Neuronal stem cell (in vitro differentiated cells): Measurements from ENCODE around the gene HERPUD2.

Experiments used
- DNase-seq: peaks from one replicate; pipeline ENCODE4 v3.0.0-alpha.2; 2013; ENCODE audit warnings: low spot score
- H2AFZ ChIP-seq: one replicate; pipeline ENCODE4 v1.6.1; 2013; ENCODE audit warnings: mild to moderate bottlenecking, low read length, inconsistent platforms
- H2AK5ac ChIP-seq: 2 replicates; pipeline ENCODE4 v1.6.1; 2013; ENCODE audit warnings: low read depth, mild to moderate bottlenecking, inconsistent platforms, low read length, moderate library complexity, mixed read lengths
- H2BK120ac ChIP-seq: 2 replicates; pipeline ENCODE4 v1.6.1; 2013; ENCODE audit warnings: low read depth, mild to moderate bottlenecking, inconsistent platforms, low read length, moderate library complexity, mixed read lengths
- H2BK12ac ChIP-seq: one replicate; pipeline ENCODE4 v1.6.1; 2013; ENCODE audit warnings: low read length, inconsistent platforms
- H2BK15ac ChIP-seq: 2 replicates; pipeline ENCODE4 v1.6.1; 2013; ENCODE audit warnings: mild to moderate bottlenecking, low read length, inconsistent platforms, mixed read lengths
- H2BK5ac ChIP-seq: one replicate; pipeline ENCODE4 v1.6.1; 2013; ENCODE audit warnings: inconsistent platforms, mild to moderate bottlenecking, low read length, moderate library complexity
- H3K14ac ChIP-seq: one replicate; pipeline ENCODE4 v1.6.1; 2013; ENCODE audit warnings: low read length, inconsistent platforms
- H3K18ac ChIP-seq: 2 replicates; pipeline ENCODE4 v1.6.1; 2013; ENCODE audit warnings: low read length, inconsistent platforms
- H3K23ac ChIP-seq: 2 replicates; pipeline ENCODE4 v1.6.1; 2013; ENCODE audit warnings: low read depth, mild to moderate bottlenecking, mixed read lengths, low read length, inconsistent platforms; ENCODE audit not compliant: poor library complexity
- H3K27ac ChIP-seq: replicated peaks from 3 replicates; pipeline ENCODE4 v1.5.1; 2013; ENCODE audit warnings: low read length, inconsistent platforms
- H3K27me3 ChIP-seq, 3 experiments: 2 replicates each; pipeline ENCODE4 v1.6.1; 2013; ENCODE audit warnings: low read length in 3 of 3, mild to moderate bottlenecking in 2 of 3, inconsistent platforms in 1 of 3, low read depth in 1 of 3, mixed read lengths in 1 of 3, moderate library complexity in 1 of 3; ENCODE audit not compliant: control insufficient read depth in 3 of 3, insufficient read depth in 3 of 3
- H3K36me3 ChIP-seq, 2 donors: replicated peaks in 1 of 2; 2 replicates each; pipeline ENCODE4 v1.6.1; 2013; ENCODE audit warnings: low read length in 2 of 2; ENCODE audit not compliant: control insufficient read depth in 2 of 2, insufficient read depth in 2 of 2
- H3K4ac ChIP-seq: 2 replicates; pipeline ENCODE4 v1.6.1; 2013; ENCODE audit warnings: inconsistent platforms, mild to moderate bottlenecking, low read length, moderate library complexity
- H3K4me1 ChIP-seq, 2 donors: 1 replicate in 1 of 2; 2 replicates in 1 of 2; pipeline ENCODE4 v1.6.1; 2013; ENCODE audit warnings: low read length in 2 of 2, low read depth in 1 of 2; ENCODE audit not compliant: control insufficient read depth in 2 of 2, insufficient read depth in 1 of 2
- H3K4me2 ChIP-seq: one replicate; pipeline ENCODE4 v1.6.1; 2013; ENCODE audit warnings: mild to moderate bottlenecking, low read length, inconsistent platforms; ENCODE audit not compliant: insufficient read depth, poor library complexity, severe bottlenecking
- H3K4me3 ChIP-seq, 2 donors: 2 replicates each; pipeline ENCODE4 v1.5.1; 2013; ENCODE audit warnings: low read length in 2 of 2, mild to moderate bottlenecking in 2 of 2, inconsistent platforms in 1 of 2, moderate library complexity in 1 of 2
- H3K79me1 ChIP-seq: one replicate; pipeline ENCODE4 v1.6.1; 2013; ENCODE audit warnings: low read depth, mild to moderate bottlenecking, inconsistent platforms, low read length, moderate library complexity
- H3K9ac ChIP-seq: one replicate; pipeline ENCODE4 v1.6.1; 2013; ENCODE audit warnings: mild to moderate bottlenecking, low read depth, low read length, inconsistent platforms; ENCODE audit not compliant: poor library complexity
- H3K9me3 ChIP-seq, 2 donors: replicated peaks in 1 of 2; 2 replicates each; pipeline versions ENCODE3 to v1.6.1; 2013; ENCODE audit warnings: low read length in 2 of 2, mild to moderate bottlenecking in 2 of 2, inconsistent platforms in 1 of 2, low read depth in 1 of 2, mixed read lengths in 1 of 2, moderate library complexity in 1 of 2; ENCODE audit not compliant: control insufficient read depth in 2 of 2, insufficient read depth in 1 of 2
- H4K8ac ChIP-seq: one replicate; pipeline ENCODE4 v1.6.1; 2013; ENCODE audit warnings: low read depth, mild to moderate bottlenecking, inconsistent platforms, low read length, moderate library complexity
- H4K91ac ChIP-seq: one replicate; pipeline ENCODE4 v1.6.1; 2013; ENCODE audit warnings: low read length, low read depth, mild to moderate bottlenecking, inconsistent platforms; ENCODE audit not compliant: poor library complexity
- WGBS, 2 donors: extraction: QIAGEN DNeasy Blood & Tissue Kit; methylation state at CpG; one replicate each; pipeline ENCODE4 v1.1.7; 2013; ENCODE audit warnings: missing lambda C conversion rate in 2 of 2, mixed read lengths in 1 of 2; ENCODE audit not compliant: insufficient read length in 2 of 2, insufficient replicate concordance in 1 of 2; ENCODE audit errors: extremely low coverage in 2 of 2; 5-methylcytosine and 5-hydroxymethylcytosine counted together

HERPUD2 gene

DNA sequence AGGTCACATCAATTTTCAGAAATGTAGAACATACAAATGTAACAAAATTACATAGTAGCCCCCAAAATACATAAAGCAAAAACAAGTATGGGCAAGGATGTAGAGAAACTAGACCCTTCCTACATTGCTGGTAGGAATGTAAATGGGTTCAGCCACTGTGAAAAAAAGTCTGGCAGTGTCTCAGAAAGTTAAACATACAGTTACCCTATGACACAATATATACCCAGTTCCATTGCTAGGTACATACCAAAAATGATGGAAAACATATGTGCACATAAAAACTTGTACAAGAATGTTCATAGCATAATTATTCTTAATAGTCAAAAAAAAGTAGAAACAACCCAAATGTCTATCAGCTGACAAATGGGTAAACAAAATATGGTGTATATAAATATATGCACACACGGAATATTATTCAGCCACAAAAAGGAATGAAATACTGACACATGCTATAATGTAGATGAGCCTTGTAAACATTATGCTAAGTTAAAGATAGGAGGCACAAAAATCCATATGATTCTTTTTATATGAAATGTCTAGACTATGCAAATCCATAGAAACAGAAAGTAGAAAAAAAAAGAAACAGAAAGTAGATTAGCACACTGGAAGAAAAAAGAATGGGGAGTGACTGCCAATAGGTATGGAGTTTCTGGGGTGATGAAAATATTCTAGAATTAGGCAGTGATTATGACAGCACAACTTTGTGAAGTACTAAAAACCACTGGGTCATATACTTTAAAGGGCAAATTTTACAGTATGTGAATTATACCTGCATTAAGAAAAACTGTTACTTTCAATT, 13.5 kb downstream of the HERPUD2 start:
- no peak overlapping the region for H3K4me2 ChIP-seq
- H3K23ac ChIP-seq, result no peak overlapping the region
- peaks cover 0 to 2% of the 10 kb centered on the region in 2 donors for H3K4me1 ChIP-seq
- no peak overlapping the region for H2BK120ac ChIP-seq
- no peaks in the 10 kb centered on the region for H3K79me1 ChIP-seq
- no peak overlapping the region for H3K4ac ChIP-seq
- H4K91ac ChIP-seq, result no peak overlapping the region
- DNase-seq, result no peak
- H3K36me3 ChIP-seq, result peaks cover 2 to 14% of the 10 kb centered on the region in 2 donors
- H3K14ac ChIP-seq, result no peak overlapping the region
- no peak overlapping the region for H3K9ac ChIP-seq
- H3K27ac ChIP-seq, result no peak overlapping the region
- H3K4me3 ChIP-seq, result no peak overlapping the region
- H2AK5ac ChIP-seq, result no peak overlapping the region
- no peak overlapping the region for H3K18ac ChIP-seq
- no peak overlapping the region for H2AFZ ChIP-seq
- no peak overlapping the region for H2BK12ac ChIP-seq
- H3K27me3 ChIP-seq, result no peaks in the 10 kb centered on the region
- H2BK15ac ChIP-seq, result no peak overlapping the region
- no peak overlapping the region for H2BK5ac ChIP-seq
- H3K9me3 ChIP-seq, result peaks cover 0 to 4% of the 10 kb centered on the region in 2 donors
- H4K8ac ChIP-seq, result no peak overlapping the region
- no CpG with 5 or more reads among the region's 1 CpG for WGBS, 2 donors

DNA sequence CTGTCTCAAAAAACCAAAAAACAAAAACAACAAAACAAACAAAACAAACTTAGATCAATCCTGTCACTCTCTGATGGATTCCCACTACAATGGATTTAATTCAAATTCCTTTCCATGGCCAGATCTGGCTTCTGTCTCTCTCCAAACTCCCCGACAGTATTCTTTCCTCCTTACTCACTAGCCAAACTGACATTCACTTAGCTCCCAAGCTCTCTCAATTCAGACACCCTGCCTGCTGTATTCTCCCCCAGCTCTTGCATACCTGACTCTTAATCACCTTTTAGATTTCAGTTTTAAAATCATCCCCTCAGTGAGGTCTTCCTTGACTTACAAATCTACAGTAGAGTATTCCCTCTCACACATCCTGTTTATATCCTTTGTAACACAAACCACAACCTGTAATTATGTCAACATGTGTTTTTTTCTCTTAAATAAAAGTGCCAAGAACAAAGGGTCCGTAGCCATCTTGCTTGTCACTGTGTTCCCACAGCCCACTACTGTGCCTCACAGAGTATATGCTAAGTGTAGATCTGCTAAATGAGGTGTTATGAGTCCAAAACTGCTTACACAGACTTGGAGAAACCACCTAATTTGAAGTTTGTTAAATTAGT, 14.4 kb downstream of the HERPUD2 start:
- Histone ChIP-seq H3K14ac (no peak overlapping the region), H3K27ac (no peak overlapping the region), H3K4me3 (no peak overlapping the region), H3K4ac (no peak overlapping the region), H3K27me3 (no peaks in the 10 kb centered on the region), H2AK5ac (no peak overlapping the region), H3K18ac (no peak overlapping the region), H2BK120ac (no peak overlapping the region), H3K4me1 (peaks cover 0 to 2% of the 10 kb centered on the region in 2 donors), H3K36me3 (peaks cover 2 to 11% of the 10 kb centered on the region in 2 donors), H3K4me2 (no peak overlapping the region), H3K23ac (no peak overlapping the region), H3K79me1 (no peaks in the 10 kb centered on the region), H3K9ac (no peak overlapping the region), H2AFZ (no peak overlapping the region), H2BK5ac (no peak overlapping the region), H4K91ac (no peak overlapping the region), H2BK15ac (no peak overlapping the region), H3K9me3 (peaks cover 0 to 4% of the 10 kb centered on the region in 2 donors), H4K8ac (no peak overlapping the region), H2BK12ac (no peak overlapping the region)
- no peak for DNase-seq
- WGBS, 2 donors, result no CpG with 5 or more reads among the region's 2 CpGs

DNA sequence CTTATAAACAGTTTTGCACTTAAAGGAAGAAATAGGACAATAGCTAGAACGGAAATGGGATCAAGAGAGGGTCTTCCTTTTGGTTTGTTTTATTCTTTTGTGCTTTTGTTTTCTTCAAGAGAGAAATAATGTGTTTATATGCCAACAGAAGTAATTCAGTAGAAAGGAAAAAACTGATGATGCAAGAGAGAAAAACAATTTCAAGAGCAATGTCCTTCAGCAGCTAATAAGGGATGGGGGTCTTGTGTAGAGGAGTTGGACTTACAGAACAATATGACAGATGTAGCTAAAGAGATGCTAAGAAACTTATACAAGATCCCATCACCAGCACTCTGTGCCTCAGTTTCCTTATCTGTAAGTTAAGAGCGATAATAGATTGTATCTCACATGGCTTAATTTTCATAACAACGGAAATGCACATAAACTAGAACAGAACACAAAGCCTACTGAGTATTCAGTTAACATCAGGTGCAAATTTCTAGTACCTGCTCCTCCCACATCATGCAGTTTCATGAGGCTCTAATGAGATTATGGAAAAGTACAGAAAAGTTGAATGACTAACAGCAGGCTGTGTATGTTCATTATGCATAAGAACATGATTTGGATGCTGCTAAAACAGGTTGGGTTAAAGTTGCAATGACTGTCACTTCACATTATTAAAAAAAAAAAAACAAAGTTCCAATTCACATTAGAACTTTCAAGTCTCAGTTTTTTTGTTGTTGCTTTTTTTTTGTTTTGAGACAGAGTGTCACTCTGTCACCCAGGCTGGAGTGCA, 17.2 kb downstream of the HERPUD2 start:
- Histone ChIP-seq H3K18ac (no peak overlapping the region), H4K91ac (no peak overlapping the region), H2AK5ac (no peak overlapping the region), H2BK120ac (no peak overlapping the region), H3K9ac (no peak overlapping the region), H3K4me3 (no peak overlapping the region), H4K8ac (no peak overlapping the region), H3K9me3 (peaks cover 0 to under 1% of the 10 kb centered on the region in 2 donors), H3K14ac (no peak overlapping the region), H3K4me1 (peaks cover 0 to 2% of the 10 kb centered on the region in 2 donors), H2BK5ac (no peak overlapping the region), H2BK12ac (no peak overlapping the region), H2AFZ (no peak overlapping the region), H3K27ac (no peak overlapping the region), H3K4ac (no peak overlapping the region), H3K27me3 (no peaks in the 10 kb centered on the region), H3K79me1 (no peaks in the 10 kb centered on the region), H3K36me3 (peaks cover 0 to 7% of the 10 kb centered on the region in 2 donors), H3K23ac (no peak overlapping the region), H3K4me2 (no peak overlapping the region), H2BK15ac (no peak overlapping the region)
- no peak for DNase-seq
- WGBS, 2 donors, result no CpG with 5 or more reads among the region's 3 CpGs

DNA sequence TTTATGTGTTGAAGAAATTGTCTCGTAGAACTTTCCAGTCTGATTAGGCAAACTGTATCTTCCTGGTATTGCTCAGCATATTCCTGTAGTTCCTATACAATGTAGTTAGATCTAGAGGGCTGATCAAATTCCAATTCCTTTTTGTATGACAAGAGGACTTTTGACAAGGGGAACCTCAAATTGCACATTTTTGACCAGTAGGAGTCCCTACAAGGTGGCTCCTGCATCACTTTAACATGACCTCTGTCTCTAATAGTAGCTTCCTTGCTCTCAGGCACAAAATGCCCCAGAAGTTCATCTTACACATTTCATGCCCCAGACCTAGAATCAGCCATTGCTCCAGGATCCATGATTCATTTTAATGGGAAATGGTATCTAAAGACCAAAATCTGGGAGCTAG, 18.7 kb downstream of the HERPUD2 start:
- Histone ChIP-seq H3K27me3 (no peaks in the 10 kb centered on the region), H2BK12ac (no peak overlapping the region), H3K27ac (no peak overlapping the region), H3K4ac (no peak overlapping the region), H4K8ac (no peak overlapping the region), H3K14ac (no peak overlapping the region), H2BK5ac (no peak overlapping the region), H2AFZ (no peak overlapping the region), H3K18ac (no peak overlapping the region), H3K9ac (no peak overlapping the region), H3K4me1 (peaks cover 2 to 3% of the 10 kb centered on the region in 2 donors), H4K91ac (no peak overlapping the region), H3K79me1 (no peaks in the 10 kb centered on the region), H2AK5ac (no peak overlapping the region), H3K23ac (no peak overlapping the region), H3K36me3 (peaks cover 0 to 10% of the 10 kb centered on the region in 2 donors), H3K9me3 (no peaks in the 10 kb centered on the region), H3K4me2 (no peak overlapping the region), H2BK15ac (no peak overlapping the region), H3K4me3 (no peak overlapping the region), H2BK120ac (no peak overlapping the region)
- no peak for DNase-seq
- no CpG with 5 or more reads among the region's 1 CpG for WGBS, 2 donors
